Duodenal mucosa (tissue), 2 donors: Measurements from ENCODE around the gene ALK.

Experiments used
- H3K27ac ChIP-seq: one replicate; pipeline ENCODE4 v1.7.0; 2013; ENCODE audit warnings: low read depth, low read length
- H3K27me3 ChIP-seq, 2 donors: one replicate each; pipeline ENCODE4 v1.7.0; 2013; ENCODE audit warnings: low read length in 2 of 2, control low read depth in 1 of 2; ENCODE audit not compliant: insufficient read depth in 2 of 2, control insufficient read depth in 1 of 2
- H3K36me3 ChIP-seq, 2 donors: one replicate each; pipeline ENCODE4 v1.7.0; 2013; ENCODE audit warnings: low read length in 2 of 2, control low read depth in 1 of 2; ENCODE audit not compliant: insufficient read depth in 2 of 2, control insufficient read depth in 1 of 2
- H3K4me1 ChIP-seq, 2 donors: one replicate each; pipeline ENCODE4 v1.7.0; 2013; ENCODE audit warnings: low read length in 2 of 2, control low read depth in 1 of 2; ENCODE audit not compliant: insufficient read depth in 2 of 2, control insufficient read depth in 1 of 2
- H3K4me3 ChIP-seq, 2 donors: one replicate each; pipeline ENCODE4 v1.7.0; 2013; ENCODE audit warnings: low read length in 2 of 2, low read depth in 1 of 2
- H3K9ac ChIP-seq, 2 donors: one replicate each; pipeline ENCODE4 v1.7.0; 2013; ENCODE audit warnings: low read length in 2 of 2, low read depth in 1 of 2
- H3K9me3 ChIP-seq, 2 donors: one replicate each; pipeline ENCODE4 v1.7.0; 2013; ENCODE audit warnings: low read length in 2 of 2, control low read depth in 1 of 2; ENCODE audit not compliant: control insufficient read depth in 1 of 2

Gene ALK

DNA sequence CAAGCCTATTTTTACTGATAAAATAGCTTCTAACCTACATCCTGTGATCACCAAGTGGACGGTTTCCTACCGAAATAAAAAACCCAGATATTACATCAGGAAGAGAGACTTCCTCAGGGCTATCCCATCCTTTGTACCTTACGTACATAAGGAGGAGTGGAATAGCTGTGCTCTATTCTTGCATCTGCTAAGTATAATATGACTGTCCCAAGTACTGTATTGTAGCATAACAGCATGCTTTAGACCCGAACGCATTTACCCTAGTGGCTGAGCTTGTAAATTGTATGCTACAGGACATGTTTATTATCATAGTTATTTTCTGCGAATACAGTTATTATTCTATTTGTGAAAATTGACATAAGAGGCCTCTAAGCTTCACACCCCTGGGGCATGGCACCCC lies 503.8 kb downstream of the ALK start:
- no peaks in the 10 kb centered on the region for H3K27me3 ChIP-seq
- H3K36me3 ChIP-seq = no peaks in the 10 kb centered on the region
- no peaks in the 10 kb centered on the region for H3K4me1 ChIP-seq
- H3K9ac ChIP-seq = no peak overlapping the region
- H3K9me3 ChIP-seq = no peaks in the 10 kb centered on the region
- H3K27ac ChIP-seq = no peak overlapping the region
- H3K4me3 ChIP-seq = no peak overlapping the region

- H3K9ac ChIP-seq = no peak overlapping the region
- no peaks in the 10 kb centered on the region for H3K27me3 ChIP-seq
- H3K9me3 ChIP-seq = no peaks in the 10 kb centered on the region
Measured at GRCh38 chr2:29412197-29412925, 509.0 kb downstream of the ALK start.

DNA sequence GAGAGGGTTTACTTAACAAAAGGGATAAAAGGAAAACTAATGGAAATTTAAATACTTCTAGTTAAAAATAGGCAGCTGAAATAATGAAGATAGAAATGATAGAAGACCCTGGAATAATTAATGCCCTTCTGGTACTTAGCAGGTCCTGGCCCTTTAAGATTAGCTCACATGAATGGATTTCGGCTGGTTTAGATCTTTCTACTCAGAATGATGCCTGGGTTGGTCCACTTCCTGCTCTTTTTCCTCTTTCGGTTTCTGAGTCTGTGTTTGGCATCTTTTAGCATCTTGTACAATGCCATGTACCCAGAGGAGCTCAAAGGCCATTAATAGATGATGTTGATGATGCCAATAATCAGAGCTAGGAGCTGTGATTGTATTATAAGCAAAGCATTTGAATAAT lies 515.7 kb downstream of the ALK start:
- Histone ChIP-seq H3K27me3 (no peaks in the 10 kb centered on the region), H3K4me3 (no peak overlapping the region), H3K9me3 (no peaks in the 10 kb centered on the region), H3K36me3 (no peaks in the 10 kb centered on the region), H3K4me1 (peaks cover 6 to 11% of the 10 kb centered on the region in 2 donors), H3K9ac (no peak overlapping the region), H3K27ac (no peak overlapping the region)

More at GRCh38 chr2:29412197-29412925, 509.0 kb downstream of the ALK start:
- Histone ChIP-seq H3K4me3 (no peak overlapping the region), H3K36me3 (no peaks in the 10 kb centered on the region), H3K4me1 (peaks cover 6 to 11% of the 10 kb centered on the region in 2 donors), H3K27ac (no peak overlapping the region)

DNA sequence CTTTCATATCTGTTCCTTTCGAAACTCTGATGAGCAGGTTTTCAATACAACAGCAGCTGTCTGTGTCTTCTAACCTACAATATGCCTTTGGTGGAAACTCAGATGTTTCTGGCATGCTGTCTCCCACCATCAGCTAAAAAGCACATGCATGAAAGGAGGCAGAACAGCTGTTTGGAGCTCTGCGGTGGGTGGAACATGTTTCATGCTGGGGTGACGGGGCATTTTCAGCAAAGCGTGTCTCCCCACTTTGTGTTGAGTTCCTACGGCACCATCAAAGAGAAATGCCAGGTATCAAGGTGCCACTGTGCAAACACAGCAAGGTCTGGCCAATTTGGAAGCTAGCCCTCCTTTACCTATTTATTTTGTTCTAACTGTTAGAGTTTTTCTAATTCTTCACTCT lies 516.1 kb downstream of the ALK start:
- Histone ChIP-seq H3K4me1 (peaks cover 6 to 11% of the 10 kb centered on the region in 2 donors), H3K27ac (no peak overlapping the region), H3K27me3 (no peaks in the 10 kb centered on the region), H3K36me3 (no peaks in the 10 kb centered on the region), H3K9me3 (no peaks in the 10 kb centered on the region), H3K4me3 (no peak overlapping the region), H3K9ac (no peak overlapping the region)

DNA sequence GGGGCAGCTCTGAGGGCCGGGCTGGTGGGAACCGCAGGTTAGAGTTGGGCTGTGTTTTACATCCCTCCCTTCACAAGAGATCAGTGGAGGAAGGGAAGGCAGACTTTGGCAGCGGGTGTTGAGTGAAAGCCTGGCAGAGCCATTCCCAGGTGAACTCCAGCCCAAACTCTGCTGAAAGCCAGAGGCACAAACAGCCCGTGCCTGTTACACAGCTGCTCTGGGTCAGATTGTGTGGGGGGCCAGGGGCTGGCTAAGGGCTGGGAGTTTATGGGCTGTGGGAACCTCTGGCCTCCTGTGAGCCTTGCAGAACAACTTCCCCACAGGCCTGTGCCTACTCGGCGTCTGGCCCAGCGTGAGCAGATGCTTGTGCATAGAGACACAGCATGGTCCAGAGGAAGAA lies 519.4 kb downstream of the ALK start:
- no peaks in the 10 kb centered on the region for H3K36me3 ChIP-seq
- no peaks in the 10 kb centered on the region for H3K9me3 ChIP-seq
- H3K4me3 ChIP-seq = no peak overlapping the region
- no peaks in the 10 kb centered on the region for H3K4me1 ChIP-seq
- H3K27ac ChIP-seq = no peak overlapping the region
- H3K27me3 ChIP-seq = peaks cover 3 to 16% of the 10 kb centered on the region in 2 donors
- H3K9ac ChIP-seq = no peak overlapping the region

DNA sequence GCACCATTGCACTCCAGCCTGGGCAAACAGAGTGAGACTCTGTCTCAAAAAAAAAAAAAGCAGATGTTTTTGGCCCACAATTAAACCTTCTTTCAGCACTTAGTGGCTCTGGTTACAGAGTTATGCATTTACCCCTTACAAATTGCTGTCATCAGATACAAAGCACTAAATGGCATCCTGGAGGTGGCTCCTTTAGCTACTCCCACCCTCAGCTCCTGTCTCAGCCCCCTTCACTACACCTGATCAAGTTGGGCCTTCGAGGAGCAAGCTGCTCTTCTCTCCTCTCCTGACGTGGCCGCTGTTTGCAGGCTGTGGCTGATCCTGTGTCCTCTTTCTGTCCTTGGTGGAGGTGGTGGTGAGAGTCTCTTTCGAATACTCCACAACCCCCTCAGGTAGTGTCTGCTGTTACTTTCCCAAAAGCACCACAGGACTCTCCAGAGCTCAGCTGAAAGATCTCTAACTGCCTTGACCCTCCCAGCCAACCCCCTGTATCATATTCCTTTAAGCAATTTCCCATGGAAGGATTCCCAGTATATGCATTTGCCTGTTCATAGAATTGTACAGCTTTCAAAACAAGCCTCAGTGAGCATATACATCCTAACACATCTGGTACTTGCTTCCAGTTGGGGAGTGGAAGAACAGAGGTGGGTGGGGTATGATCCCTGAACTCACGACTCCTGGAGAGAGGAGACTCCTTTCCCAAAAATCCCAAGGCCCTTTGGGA lies 520.3 kb downstream of the ALK start:
- H3K9ac ChIP-seq = no peak overlapping the region
- no peaks in the 10 kb centered on the region for H3K36me3 ChIP-seq
- no peak overlapping the region for H3K4me3 ChIP-seq
- H3K27ac ChIP-seq = no peak overlapping the region
- H3K4me1 ChIP-seq = no peaks in the 10 kb centered on the region
- H3K9me3 ChIP-seq = no peaks in the 10 kb centered on the region
- H3K27me3 ChIP-seq = peaks cover 3 to 16% of the 10 kb centered on the region in 2 donors

GRCh38 chr2:29398384-29399237 lies 522.8 kb downstream of the ALK start:
- Histone ChIP-seq H3K27ac (no peak overlapping the region), H3K9ac (no peak overlapping the region), H3K36me3 (no peaks in the 10 kb centered on the region), H3K9me3 (no peaks in the 10 kb centered on the region), H3K4me3 (no peak overlapping the region), H3K27me3 (peaks cover 6 to 16% of the 10 kb centered on the region in 2 donors), H3K4me1 (no peaks in the 10 kb centered on the region)

- Histone ChIP-seq H3K36me3 (no peaks in the 10 kb centered on the region), H3K9ac (no peak overlapping the region), H3K27me3 (peaks cover 6 to 16% of the 10 kb centered on the region in 2 donors), H3K4me1 (no peaks in the 10 kb centered on the region), H3K4me3 (no peak overlapping the region), H3K9me3 (no peaks in the 10 kb centered on the region), H3K27ac (no peak overlapping the region)
Measured at GRCh38 chr2:29397713-29398112, 523.7 kb downstream of the ALK start.

DNA sequence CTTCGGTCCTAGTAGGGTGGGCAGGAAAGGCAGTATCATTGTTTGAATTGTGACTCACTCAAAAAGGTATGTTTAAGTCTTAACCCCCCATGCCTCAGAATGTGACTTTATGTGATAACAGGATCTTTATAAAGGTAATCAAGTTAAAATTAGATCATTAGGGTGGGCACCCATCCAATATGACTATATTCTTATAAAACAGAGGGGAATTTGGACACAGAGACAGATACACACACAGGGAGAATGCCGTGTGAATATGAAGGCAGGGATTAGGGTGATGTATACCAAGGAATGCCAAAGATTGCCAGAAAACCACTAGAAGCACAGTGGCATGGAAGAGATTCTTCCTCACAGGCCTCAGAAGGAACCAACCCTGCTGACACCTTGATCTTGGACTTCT lies 524.3 kb downstream of the ALK start:
- peaks cover 6 to 16% of the 10 kb centered on the region in 2 donors for H3K27me3 ChIP-seq
- no peak overlapping the region for H3K4me3 ChIP-seq
- H3K9ac ChIP-seq = no peak overlapping the region
- no peaks in the 10 kb centered on the region for H3K4me1 ChIP-seq
- no peak overlapping the region for H3K27ac ChIP-seq
- H3K36me3 ChIP-seq = no peaks in the 10 kb centered on the region
- no peaks in the 10 kb centered on the region for H3K9me3 ChIP-seq

DNA sequence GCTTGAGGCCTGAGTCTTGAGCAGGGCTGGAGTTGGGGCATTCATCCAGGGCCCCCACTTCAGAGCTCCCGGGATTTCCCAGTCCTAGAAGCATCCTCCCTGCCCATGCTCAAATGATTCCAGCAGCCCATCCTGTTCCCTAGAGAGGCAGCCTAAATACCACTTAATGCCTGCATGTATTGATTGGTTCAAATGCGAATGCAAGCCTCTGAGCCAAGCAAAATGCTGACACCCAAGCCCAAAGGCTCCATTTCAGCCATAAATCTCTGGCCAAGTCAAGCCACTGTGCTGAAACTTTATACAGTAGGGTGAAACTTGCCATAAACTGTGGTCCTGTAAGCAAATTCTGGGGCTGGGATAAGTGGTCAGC lies 526.4 kb downstream of the ALK start:
- H3K9me3 ChIP-seq = no peaks in the 10 kb centered on the region
- H3K4me1 ChIP-seq = no peaks in the 10 kb centered on the region
- H3K27ac ChIP-seq = no peak overlapping the region
- H3K4me3 ChIP-seq = no peak overlapping the region
- H3K36me3 ChIP-seq = no peaks in the 10 kb centered on the region
- H3K9ac ChIP-seq = no peak overlapping the region
- peaks cover 6 to 16% of the 10 kb centered on the region in 2 donors for H3K27me3 ChIP-seq
